ENCODE measurements around the gene KCTD21.

GRCh38 chr11:78192911-78193351 lies 4.5 kb upstream of the KCTD21 start:
- TF ChIP-seq ZNF274 (IDR thresholded peaks at IDR 0.05; ENCODE audit: low read depth, low read length) (no peak), SUZ12 (IDR thresholded peaks at IDR 0.05; ENCODE audit: extremely low read depth, insufficient read depth, insufficient read length) (no peak), YY1 (IDR thresholded peaks at IDR 0.05; ENCODE audit: insufficient read depth, insufficient read length) (no peak)
